GM19035 (cell line): ENCODE results near the gene MCM7.
A peak's percentile ranks its signal among the peaks of the same experiment; 100 is the strongest.

ENCODE experiments used
- ATAC-seq: cut with Tn5 transposase; IDR thresholded peaks from one replicate; pipeline ENCODE4 v1.9.1; 2021; ENCODE audit not compliant: unreplicated experiment

MCM7 gene

DNA sequence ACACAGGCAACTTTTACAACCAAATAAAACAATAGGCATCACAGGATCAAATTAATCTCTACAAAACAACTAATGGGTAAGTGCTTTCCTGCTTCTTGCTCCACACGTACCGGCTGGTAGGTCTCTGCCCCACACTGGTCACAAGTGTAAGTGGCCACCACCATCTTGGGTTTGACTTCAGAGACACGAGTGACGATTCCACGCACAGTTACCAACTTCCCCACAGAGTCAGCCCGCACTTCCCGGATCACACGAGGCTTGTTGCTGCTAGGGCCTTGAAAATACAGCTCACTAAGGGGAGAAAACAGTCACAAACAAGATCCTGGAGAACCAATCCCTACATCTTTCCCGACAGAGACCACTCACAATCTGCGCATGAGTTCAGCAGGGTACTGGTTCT is 2.3 kb downstream of the MCM7 start:
- ATAC-seq = no peak

- ATAC-seq = no peak
Measured at GRCh38 chr7:100095704-100096103, 5.5 kb downstream of the MCM7 start.

- no peak for ATAC-seq
Measured at GRCh38 chr7:100095289-100095688, 5.9 kb downstream of the MCM7 start.

- no peak for ATAC-seq
Measured at GRCh38 chr7:100093925-100094486, 7.2 kb downstream of the MCM7 start.

DNA sequence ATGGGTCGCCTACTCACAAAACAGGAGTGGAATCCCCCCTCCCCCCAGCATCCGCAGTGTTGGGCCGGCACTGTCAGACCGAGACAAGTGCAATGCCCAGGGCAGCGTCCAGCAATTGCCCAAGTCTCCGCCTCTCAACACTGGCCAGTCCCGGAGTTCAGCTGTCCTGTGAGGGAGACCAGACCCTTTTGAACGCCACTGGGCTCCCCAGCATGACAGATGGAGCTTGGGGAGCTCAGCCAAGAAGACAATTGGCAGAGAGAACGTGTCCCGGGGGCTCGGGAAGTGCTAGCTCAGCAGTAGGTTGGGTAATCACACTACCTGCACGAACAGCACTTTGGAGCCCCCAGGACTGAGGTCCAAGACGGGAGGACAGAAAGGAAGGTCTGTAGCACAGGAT is 7.7 kb downstream of the MCM7 start:
- no peak for ATAC-seq

DNA sequence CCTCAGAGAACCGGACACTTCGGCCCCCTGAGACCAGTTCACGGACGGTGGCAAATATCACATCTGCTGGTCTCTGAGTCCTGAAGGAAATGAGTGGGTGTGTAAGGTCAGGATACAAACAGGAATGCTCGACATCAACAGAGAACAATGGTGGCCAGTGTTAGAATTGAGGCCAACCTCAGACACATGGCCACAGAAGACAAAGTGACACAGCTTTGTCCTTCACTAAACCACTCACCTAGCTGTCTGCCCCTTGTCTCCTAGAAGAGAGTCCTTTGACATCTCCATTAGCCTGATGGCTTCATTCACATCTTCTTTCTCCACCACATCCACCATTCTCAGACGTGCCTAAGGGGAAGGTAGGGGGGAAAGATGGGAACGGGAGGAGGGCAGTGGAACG is 8.1 kb downstream of the MCM7 start:
- no peak for ATAC-seq

GRCh38 chr7:100091411-100092181 is 9.6 kb downstream of the MCM7 start:
- ATAC-seq = no peak

- no peak for ATAC-seq
Measured at GRCh38 chr7:100090527-100091410, 10.4 kb downstream of the MCM7 start.

- no peak for ATAC-seq
Measured at GRCh38 chr7:100089458-100090196, 11.6 kb downstream of the MCM7 start.

GRCh38 chr7:100088621-100089457 is 12.4 kb downstream of the MCM7 start, which contains the start of gene COPS6:
TSS of gene COPS6 (plus strand) at chr7:100088969. CDS start at chr7:100088991, 22 bp downstream.
- peak; percentile 77 for ATAC-seq

GRCh38 chr7:100088095-100088620 is 13.0 kb downstream of the MCM7 start:
- ATAC-seq = no peak

GRCh38 chr7:100087055-100087750 is 14.0 kb downstream of the MCM7 start:
- no peak for ATAC-seq

DNA sequence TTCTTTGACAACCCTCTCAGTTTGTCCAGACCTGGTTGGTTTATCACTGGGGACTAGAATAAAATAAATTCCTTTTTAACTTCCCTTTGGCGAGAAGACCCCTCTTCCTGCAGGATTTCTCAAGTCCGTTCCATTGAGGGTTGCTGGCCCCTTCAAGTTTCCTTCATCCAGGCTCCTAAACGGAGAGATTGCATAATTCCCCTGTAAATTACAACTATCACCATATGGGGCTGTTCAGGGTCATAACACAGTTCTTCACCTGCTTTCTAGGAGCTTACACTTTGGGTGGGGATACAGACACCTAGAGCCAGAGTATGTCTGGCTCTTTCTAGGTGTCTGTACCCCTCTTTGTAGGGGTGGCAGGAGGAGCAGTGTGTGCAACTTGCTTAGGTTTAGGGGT is 15.7 kb downstream of the MCM7 start:
- no peak for ATAC-seq

- no peak for ATAC-seq
Measured at GRCh38 chr7:100082978-100083377, 18.2 kb downstream of the MCM7 start.

- ATAC-seq = peak; percentile 82
Measured at GRCh38 chr7:100081535-100082102, 19.6 kb downstream of the MCM7 start, which contains the start of gene ZNF3. TSS of gene ZNF3 (minus strand) at chr7:100081723. CDS start at chr7:100077357, 4,366 bp downstream.

DNA sequence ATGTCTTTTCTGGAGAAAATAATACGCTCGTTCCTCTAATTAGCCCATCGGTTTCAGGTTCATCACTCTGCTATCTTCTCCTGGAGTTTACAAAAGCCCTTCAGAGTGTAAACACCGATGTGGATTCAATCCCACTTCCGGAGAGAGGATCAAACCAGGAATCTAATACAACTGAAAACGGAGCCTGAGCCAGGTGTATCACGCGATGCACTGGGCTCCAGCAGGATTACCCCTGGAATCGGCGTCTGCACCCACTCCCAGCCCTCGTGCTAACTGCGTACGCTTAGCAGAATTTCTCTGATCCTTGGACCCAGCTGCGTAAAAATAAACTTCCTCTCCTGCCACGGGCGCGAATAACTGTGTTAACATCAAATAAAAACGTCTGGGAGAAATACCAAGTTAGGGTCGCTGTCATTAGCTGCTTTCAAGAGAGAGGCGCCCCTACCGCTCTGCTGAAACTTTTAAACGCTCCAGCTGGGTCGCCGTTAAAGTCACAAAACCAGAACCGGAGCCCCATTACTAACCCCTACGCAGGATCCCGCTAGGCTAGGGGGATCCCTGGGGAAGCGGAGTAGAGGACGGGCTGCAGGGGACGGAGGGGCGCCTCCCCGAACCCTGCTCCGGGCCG is 20.2 kb downstream of the MCM7 start:
- ATAC-seq = no peak

GRCh38 chr7:100079024-100079560 is 22.1 kb downstream of the MCM7 start:
- ATAC-seq = no peak

DNA sequence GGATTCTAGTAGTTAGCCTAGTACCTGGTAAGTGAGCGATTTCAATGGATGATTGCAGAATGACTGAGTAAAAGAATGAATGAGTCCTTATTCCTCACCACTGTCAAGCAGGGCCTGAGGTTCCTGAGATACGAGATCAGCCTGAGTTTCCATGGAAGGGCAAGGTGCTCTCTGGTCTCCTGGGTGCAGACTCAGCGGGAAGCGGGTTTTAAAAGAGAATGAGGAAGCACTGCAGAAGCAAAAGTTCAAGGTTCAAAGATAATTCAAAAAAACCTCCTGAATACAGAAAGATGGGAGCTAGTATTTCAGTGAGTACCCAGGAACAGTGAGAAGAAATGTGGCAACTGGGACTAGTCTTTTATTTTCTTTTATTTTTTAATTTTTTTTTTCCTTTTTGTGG is 24.0 kb downstream of the MCM7 start:
- ATAC-seq = no peak
